Measurements from ENCODE around the gene PRKAR2A.

PRKAR2A gene

DNA sequence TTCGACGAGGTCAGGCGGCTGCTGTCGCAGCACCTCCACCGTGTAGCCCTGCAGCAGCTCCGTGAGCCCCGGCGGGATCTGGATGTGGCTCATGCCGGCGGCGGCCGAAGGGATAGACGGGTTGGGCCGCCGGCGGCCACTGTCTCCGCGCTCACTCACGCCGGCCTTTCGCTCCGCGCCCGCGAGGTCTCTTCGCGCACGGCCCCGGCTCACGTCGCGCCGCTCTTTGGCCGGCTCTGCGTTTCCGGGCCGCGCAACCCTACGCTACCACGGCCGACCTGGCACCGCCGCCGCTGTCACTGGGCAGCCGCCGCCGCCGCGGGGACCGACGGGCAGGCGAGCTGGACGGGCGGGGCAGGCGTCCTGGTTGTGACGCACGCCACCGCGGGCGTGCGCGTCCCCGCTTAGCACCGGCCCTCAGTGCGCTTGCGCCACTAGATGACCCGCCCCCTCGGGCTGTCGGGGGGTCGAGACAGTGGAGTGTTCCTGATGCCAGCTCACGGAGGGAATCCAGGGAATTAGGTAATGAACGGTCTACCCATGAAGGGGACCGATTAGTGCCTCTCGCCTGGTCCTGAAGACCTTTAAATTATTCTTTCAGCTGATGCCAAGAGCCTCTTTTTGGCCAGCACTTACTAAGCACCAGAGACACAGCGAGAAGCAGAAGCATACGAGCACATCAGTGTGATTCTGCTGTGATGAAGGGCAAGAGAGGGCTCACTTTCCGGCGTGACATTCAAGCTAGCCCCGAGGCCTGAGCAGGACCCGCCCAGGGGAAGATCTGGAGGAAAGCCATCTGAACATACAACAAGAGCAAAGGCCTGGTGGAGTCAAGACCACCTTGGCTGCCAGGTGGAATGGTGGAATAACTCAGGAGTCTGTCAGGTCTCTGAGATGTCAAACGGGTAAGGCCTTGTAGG, at the start of gene PRKAR2A:
Gene PRKAR2A (minus strand): TSS at position 371 of the 920 bp plus-strand sequence. CDS start 278 bp downstream, at position 93.
- peak; percentile 63 to 68 for DNase-seq (ENCODE audit: low read depth in 1 of 2, low spot score in 1 of 2)

GRCh38 chr3:48896936-48897335, 49.3 kb upstream of the PRKAR2A start:
- no peak for DNase-seq (ENCODE audit: low read depth in 1 of 2, low spot score in 1 of 2)

DNA sequence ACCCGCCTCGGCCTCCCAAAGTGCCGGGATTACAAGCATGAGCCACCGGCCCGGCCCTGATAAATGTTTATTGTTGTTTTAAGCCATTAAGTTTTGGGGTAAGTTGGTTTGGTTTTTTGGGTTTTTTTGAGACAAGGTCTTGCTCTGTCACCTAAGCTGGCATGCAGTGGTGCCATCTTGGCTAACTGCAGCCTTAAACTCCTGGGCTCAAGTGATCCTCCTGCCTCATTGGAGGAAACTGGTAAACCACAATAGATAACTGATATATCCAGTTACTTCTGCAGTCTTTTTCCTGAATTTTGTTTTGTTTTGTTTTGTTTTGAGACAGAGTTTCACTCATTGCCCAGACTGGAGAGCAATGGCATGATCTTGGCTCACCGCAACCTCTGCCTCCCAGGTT, 46.8 kb upstream of the PRKAR2A start:
- no peak for DNase-seq (ENCODE audit: low read depth in 1 of 2, low spot score in 1 of 2)

DNA sequence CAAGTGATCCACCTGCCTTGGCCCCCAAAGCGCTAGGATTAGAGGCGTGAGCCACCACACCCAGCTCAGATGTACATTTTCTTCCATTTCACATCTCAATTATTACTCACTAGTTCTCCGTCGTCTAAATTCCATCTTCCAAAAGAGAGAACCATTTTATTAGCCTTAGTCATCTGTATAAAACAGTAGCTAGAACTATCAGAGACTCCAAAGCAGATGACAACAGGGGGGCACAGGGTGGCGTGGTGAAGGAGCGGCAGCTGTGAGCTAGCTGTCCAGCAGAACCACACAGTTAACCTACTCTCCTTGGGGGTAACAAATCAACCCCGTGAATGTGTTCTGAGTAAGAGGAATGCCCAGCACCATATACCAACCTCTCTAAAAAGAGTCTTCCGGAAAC, 43.9 kb upstream of the PRKAR2A start:
- no peak for DNase-seq (ENCODE audit: low read depth in 1 of 2, low spot score in 1 of 2)

GRCh38 chr3:48885753-48886152, 38.1 kb upstream of the PRKAR2A start:
- no peak for DNase-seq (ENCODE audit: low read depth in 1 of 2, low spot score in 1 of 2)

- DNase-seq (ENCODE audit: low read depth in 1 of 2, low spot score in 1 of 2) = no peak
These were observed 34.0 kb upstream of the PRKAR2A start for GRCh38 chr3:48881652-48882114.

GRCh38 chr3:48881006-48881405, 33.3 kb upstream of the PRKAR2A start:
- no peak for DNase-seq (ENCODE audit: low read depth in 1 of 2, low spot score in 1 of 2)

DNA sequence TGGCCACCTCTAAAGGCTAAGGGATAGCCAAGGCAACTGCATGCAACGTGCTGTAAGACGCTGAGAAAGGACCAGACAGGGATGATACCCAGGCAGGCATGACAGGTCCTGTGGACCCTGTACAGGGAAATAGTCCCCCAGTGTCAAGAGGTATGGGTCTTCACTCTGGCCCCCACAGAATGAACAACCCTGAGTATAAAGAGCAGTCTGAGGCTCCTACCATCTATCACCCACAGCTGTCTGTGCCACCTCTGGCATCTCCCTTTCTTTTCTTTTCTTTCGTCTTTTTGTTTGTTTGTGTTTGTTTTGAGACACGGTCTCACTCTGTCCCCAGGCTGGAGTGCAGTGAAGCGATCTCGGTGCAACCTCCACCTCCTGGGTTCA, 32.3 kb upstream of the PRKAR2A start:
- DNase-seq (ENCODE audit: low read depth in 1 of 2, low spot score in 1 of 2) = no peak

DNA sequence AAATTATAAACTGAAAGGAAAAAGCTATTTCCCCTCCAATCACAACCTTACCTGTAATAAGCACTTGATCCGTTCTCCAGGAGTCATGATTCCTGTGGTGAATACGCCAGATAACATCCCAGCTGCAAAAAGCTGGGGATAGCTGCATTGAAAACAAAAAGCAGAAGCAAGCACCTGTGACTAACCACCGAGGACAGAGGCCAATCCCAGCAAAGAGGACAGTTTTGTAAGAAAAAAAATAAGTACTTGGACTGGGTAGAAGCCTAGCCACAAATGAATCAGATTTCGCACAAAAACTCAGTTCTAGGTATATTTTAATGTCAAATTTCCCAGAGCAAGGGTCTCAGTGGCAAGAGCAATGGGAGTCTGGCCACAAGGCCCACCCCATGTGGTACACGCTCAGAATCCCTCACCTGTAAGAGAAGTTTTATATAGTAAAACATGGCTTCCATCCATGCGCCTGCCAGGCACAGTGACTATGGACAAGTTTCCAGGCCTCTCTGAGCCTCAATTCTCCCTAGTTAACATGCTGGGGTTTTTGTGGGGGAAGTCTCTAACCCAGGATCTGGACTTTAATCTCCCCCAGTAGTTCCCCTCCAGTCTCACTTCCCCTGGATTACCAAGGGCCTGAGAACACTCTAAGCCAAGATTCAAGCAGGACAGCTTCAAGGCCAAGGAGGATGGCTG, 31.8 kb upstream of the PRKAR2A start:
- no peak for DNase-seq (ENCODE audit: low read depth in 1 of 2, low spot score in 1 of 2)

- no peak for DNase-seq (ENCODE audit: low read depth in 1 of 2, low spot score in 1 of 2)
These were observed 30.0 kb upstream of the PRKAR2A start for GRCh38 chr3:48877671-48878070.

GRCh38 chr3:48863122-48863521, 15.4 kb upstream of the PRKAR2A start:
- no peak for DNase-seq (ENCODE audit: low read depth in 1 of 2, low spot score in 1 of 2)

- no peak for DNase-seq (ENCODE audit: low read depth in 1 of 2, low spot score in 1 of 2)
These were observed 11.5 kb upstream of the PRKAR2A start for GRCh38 chr3:48859206-48859605.

GRCh38 chr3:48858709-48859108, 11.0 kb upstream of the PRKAR2A start:
- no peak for DNase-seq (ENCODE audit: low read depth in 1 of 2, low spot score in 1 of 2)

DNA sequence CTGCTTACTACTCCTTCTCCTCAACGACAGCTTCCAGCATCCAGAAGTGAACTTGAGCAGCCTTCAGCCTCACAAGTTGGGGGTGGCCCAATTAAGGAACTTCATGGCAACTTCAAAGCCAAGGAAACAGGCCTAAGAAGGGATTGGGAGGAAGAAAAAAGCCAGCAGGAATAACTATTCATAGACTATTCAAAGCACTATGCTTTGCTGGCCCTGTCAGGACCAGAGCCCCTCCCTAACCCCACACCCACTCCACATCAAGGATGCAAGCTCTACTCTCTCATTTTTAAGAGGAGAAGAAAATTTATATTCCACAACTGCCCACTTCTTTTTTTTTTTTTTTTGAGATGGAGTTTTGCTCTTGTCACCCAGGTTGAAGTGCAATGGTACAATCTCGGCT, 10.0 kb upstream of the PRKAR2A start:
- no peak for DNase-seq (ENCODE audit: low read depth in 1 of 2, low spot score in 1 of 2)

GRCh38 chr3:48856469-48856868, 8.8 kb upstream of the PRKAR2A start:
- no peak for DNase-seq (ENCODE audit: low read depth in 1 of 2, low spot score in 1 of 2)

GRCh38 chr3:48855681-48856447, 8.2 kb upstream of the PRKAR2A start:
- no peak for DNase-seq (ENCODE audit: low read depth in 1 of 2, low spot score in 1 of 2)

- no peak for DNase-seq (ENCODE audit: low read depth in 1 of 2, low spot score in 1 of 2)
These were observed 4.5 kb upstream of the PRKAR2A start for GRCh38 chr3:48852151-48852550.

DNA sequence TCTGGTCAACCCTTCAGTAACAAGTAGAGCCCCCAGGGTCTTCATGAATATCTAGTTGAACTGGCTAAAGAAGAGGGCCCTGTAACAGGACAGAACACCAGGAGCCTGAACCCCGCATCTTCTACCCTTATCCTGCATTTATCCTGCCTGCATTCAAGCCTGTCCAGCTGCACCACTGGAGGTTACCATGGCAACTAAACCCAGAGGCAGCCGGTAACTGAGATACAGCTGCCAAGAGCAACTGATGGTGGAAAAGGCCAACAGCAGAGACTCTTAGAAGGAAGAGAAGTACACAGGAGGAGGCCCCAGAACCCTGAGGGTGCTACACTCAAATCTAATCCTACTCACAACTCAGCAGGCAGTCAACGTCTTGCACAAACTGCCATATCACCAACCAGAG, 3.7 kb upstream of the PRKAR2A start:
- DNase-seq (ENCODE audit: low read depth in 1 of 2, low spot score in 1 of 2) = no peak

DNA sequence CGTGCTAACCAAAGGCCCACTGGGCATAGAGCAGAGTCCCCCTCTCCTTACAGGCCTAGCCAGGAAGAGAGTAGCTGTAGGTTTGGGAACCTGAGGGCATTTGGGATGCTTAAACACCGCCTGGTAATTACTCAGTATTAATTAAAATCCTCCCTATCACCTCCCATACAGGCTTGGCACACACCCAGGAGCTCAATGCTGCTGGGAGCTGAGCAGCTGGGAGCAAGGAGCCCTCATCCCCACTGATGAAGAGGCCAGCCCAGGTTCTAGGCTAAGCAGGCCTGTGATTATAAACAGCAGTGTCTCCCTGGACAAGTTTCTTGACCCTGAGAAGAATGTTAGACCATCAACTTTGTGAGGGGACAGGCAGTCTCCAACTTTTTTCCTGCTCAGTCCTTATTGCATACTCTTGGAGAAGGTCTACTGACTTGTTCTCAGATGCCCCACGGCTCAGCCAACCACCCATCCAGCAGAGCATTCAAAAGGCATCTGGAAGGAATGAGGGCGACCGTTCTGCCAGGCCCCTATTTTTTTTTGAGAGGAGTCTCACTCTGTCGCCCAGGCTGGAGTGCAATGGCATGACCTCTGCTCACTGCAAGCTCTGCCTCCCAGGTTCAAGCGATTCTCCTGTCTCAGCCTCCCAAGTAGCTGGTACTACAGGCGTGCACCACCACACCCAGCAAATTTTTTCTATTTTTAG, 1.3 kb upstream of the PRKAR2A start:
- no peak for DNase-seq (ENCODE audit: low read depth in 1 of 2, low spot score in 1 of 2)

- peak; percentile 26 to 30 for DNase-seq (ENCODE audit: low read depth in 1 of 2, low spot score in 1 of 2)
These were observed 596 bp downstream of the PRKAR2A start for GRCh38 chr3:48847053-48847503.

GRCh38 chr3:48845170-48845569, 2.5 kb downstream of the PRKAR2A start:
- no peak for DNase-seq (ENCODE audit: low read depth in 1 of 2, low spot score in 1 of 2)

All from activated CD4-positive, alpha-beta T cell treated with anti-CD3 and anti-CD28 coated beads, Interleukin-2, amount 50 U/mL, for 24 hours (primary cell).